Stimulated activated CD4-positive, alpha-beta T cell treated with anti-CD3 and anti-CD28 coated beads, Interleukin-12 subunit alpha, Interleukin-12 subunit beta, amount 100 ng/mL, for 48 hours (primary cell): ENCODE measurements around the gene MRGPRE.

Source experiments
- DNase-seq, 3 donors: peaks; one replicate each; pipeline ENCODE4 v3.0.0-alpha.2; 2020; ENCODE audit warnings: low read depth in 2 of 3, low spot score in 1 of 3

Gene MRGPRE

GRCh38 chr11:3182462-3182852 is 49.8 kb downstream of the MRGPRE start:
- DNase-seq = no peak

- DNase-seq = no peak
These were observed 50.3 kb downstream of the MRGPRE start for GRCh38 chr11:3181725-3182461.

- DNase-seq = no peak
These were observed 51.3 kb downstream of the MRGPRE start for GRCh38 chr11:3180869-3181268.

- no peak for DNase-seq
These were observed 53.9 kb downstream of the MRGPRE start for GRCh38 chr11:3178349-3178748.

GRCh38 chr11:3177931-3178330 is 54.3 kb downstream of the MRGPRE start:
- DNase-seq = no peak
